Erythroblast (primary cell): ENCODE results near the gene PIGP.

Source experiments
- GATA1 ChIP-seq: IDR thresholded peaks from 2 replicates; pipeline ENCODE4 v1.6.1; 2011; ENCODE audit warnings: low read depth, mild to moderate bottlenecking, control low read depth, low read length, moderate library complexity
- POLR2A ChIP-seq: IDR thresholded peaks from 2 replicates; pipeline ENCODE4 v1.6.1; 2011; ENCODE audit warnings: mild to moderate bottlenecking, low read length

- TF ChIP-seq POLR2A (no peak), GATA1 (no peak)
These were observed 25.8 kb downstream of the PIGP start for GRCh38 chr21:37047079-37047478.
